ENCODE data around the gene HOTAIR.

HOTAIR gene

GRCh38 chr12:53953831-53954693 lies 20.7 kb downstream of the HOTAIR start:
- H4K91ac ChIP-seq (ENCODE audit: low read length): no peak overlapping the region
- peaks cover 99 to 100% of the 10 kb centered on the region in 2 experiments for H3K27me3 ChIP-seq (ENCODE audit: control insufficient read depth in 1 of 2, insufficient read depth in 1 of 2, low read length in 2 of 2)
- no peak overlapping the region for H2BK15ac ChIP-seq (ENCODE audit: low read depth, poor library complexity, severe bottlenecking)
- no peak overlapping the region for H3K18ac ChIP-seq (ENCODE audit: low read depth in 1 of 2, low read length in 2 of 2)
- no peak overlapping the region for H2BK5ac ChIP-seq (ENCODE audit: low read depth, low read length, poor library complexity, severe bottlenecking)
- no peak overlapping the region for H3K4me3 ChIP-seq (ENCODE audit: insufficient read depth in 1 of 2, low read depth in 1 of 2, low read length in 2 of 2)
- H3K27ac ChIP-seq (ENCODE audit: low read length, poor library complexity, severe bottlenecking): no peak overlapping the region
- H3K79me1 ChIP-seq (replicated peaks; ENCODE audit: low read length, poor library complexity, severe bottlenecking): no peaks in the 10 kb centered on the region
- no peak overlapping the region for H2AK5ac ChIP-seq (ENCODE audit: low read length, severe bottlenecking)
- H3K4me1 ChIP-seq (ENCODE audit: control insufficient read depth, insufficient read depth, low read depth, low read length): peaks cover 24% of the 10 kb centered on the region
- no peak overlapping the region for H2BK12ac ChIP-seq (ENCODE audit: low read length in 2 of 2)
- no peak overlapping the region for H3K4me2 ChIP-seq (ENCODE audit: low read length, poor library complexity, severe bottlenecking)
- DNase-seq: no peak
- no peak overlapping the region for H3K14ac ChIP-seq (ENCODE audit: low read length in 2 of 2)
- peaks cover 0 to 9% of the 10 kb centered on the region in 2 experiments for H3K36me3 ChIP-seq (ENCODE audit: control insufficient read depth in 1 of 2, insufficient read depth in 2 of 2, low read depth in 1 of 2, low read length in 2 of 2)
- H3K23ac ChIP-seq (ENCODE audit: low read length in 2 of 2): no peak overlapping the region
- H3K4ac ChIP-seq (ENCODE audit: low read depth in 1 of 2, low read length in 2 of 2): no peak overlapping the region
- H4K8ac ChIP-seq (ENCODE audit: low read length): no peak overlapping the region
- no peak overlapping the region for H3K9ac ChIP-seq (ENCODE audit: low read length)
- no peak overlapping the region for H2BK120ac ChIP-seq (ENCODE audit: low read depth, low read length)
- H2AFZ ChIP-seq (ENCODE audit: low read depth, low read length): no peak overlapping the region
- peaks cover 10% of the 10 kb centered on the region for H3K9me3 ChIP-seq (ENCODE audit: control insufficient read depth, low read length)
- 23% methylated on average over 7 of the region's 19 CpGs for WGBS

GRCh38 chr12:53952871-53953734 lies 21.7 kb downstream of the HOTAIR start:
- Histone ChIP-seq H3K4me1 (ENCODE audit: control insufficient read depth, insufficient read depth, low read depth, low read length) (peaks cover 24% of the 10 kb centered on the region), H2BK5ac (ENCODE audit: low read depth, low read length, poor library complexity, severe bottlenecking) (no peak overlapping the region), H3K9me3 (ENCODE audit: control insufficient read depth, low read length) (peaks cover 12% of the 10 kb centered on the region), H3K79me1 (replicated peaks; ENCODE audit: low read length, poor library complexity, severe bottlenecking) (no peaks in the 10 kb centered on the region), H3K23ac (ENCODE audit: low read length in 2 of 2) (no peak overlapping the region), H3K27ac (ENCODE audit: low read length, poor library complexity, severe bottlenecking) (no peak overlapping the region), H2BK15ac (ENCODE audit: low read depth, poor library complexity, severe bottlenecking) (no peak overlapping the region), H3K4ac (ENCODE audit: low read depth in 1 of 2, low read length in 2 of 2) (no peak overlapping the region), H3K36me3 (ENCODE audit: control insufficient read depth in 1 of 2, insufficient read depth in 2 of 2, low read depth in 1 of 2, low read length in 2 of 2) (peaks cover 0 to 9% of the 10 kb centered on the region in 2 experiments), H3K4me2 (ENCODE audit: low read length, poor library complexity, severe bottlenecking) (no peak overlapping the region), H4K8ac (ENCODE audit: low read length) (no peak overlapping the region), H3K18ac (ENCODE audit: low read depth in 1 of 2, low read length in 2 of 2) (no peak overlapping the region), H3K27me3 (ENCODE audit: control insufficient read depth in 1 of 2, insufficient read depth in 1 of 2, low read length in 2 of 2) (peaks cover 99 to 100% of the 10 kb centered on the region in 2 experiments), H3K4me3 (ENCODE audit: insufficient read depth in 1 of 2, low read depth in 1 of 2, low read length in 2 of 2) (no peak overlapping the region), H2AK5ac (ENCODE audit: low read length, severe bottlenecking) (no peak overlapping the region), H4K91ac (ENCODE audit: low read length) (no peak overlapping the region), H3K14ac (ENCODE audit: low read length in 2 of 2) (no peak overlapping the region), H2AFZ (ENCODE audit: low read depth, low read length) (no peak overlapping the region), H2BK120ac (ENCODE audit: low read depth, low read length) (no peak overlapping the region), H3K9ac (ENCODE audit: low read length) (no peak overlapping the region), H2BK12ac (ENCODE audit: low read length in 2 of 2) (no peak overlapping the region)
- WGBS: 9% methylated on average over 36 of the region's 38 CpGs
- no peak for DNase-seq

- no peak overlapping the region for H4K8ac ChIP-seq (ENCODE audit: low read length)
- H2AFZ ChIP-seq (ENCODE audit: low read depth, low read length): no peak overlapping the region
- WGBS: 12% methylated on average over 13 of the region's 13 CpGs
- peaks cover 0 to 9% of the 10 kb centered on the region in 2 experiments for H3K36me3 ChIP-seq (ENCODE audit: control insufficient read depth in 1 of 2, insufficient read depth in 2 of 2, low read depth in 1 of 2, low read length in 2 of 2)
- no peaks in the 10 kb centered on the region for H3K79me1 ChIP-seq (replicated peaks; ENCODE audit: low read length, poor library complexity, severe bottlenecking)
- H3K18ac ChIP-seq (ENCODE audit: low read depth in 1 of 2, low read length in 2 of 2): no peak overlapping the region
- H3K27ac ChIP-seq (ENCODE audit: low read length, poor library complexity, severe bottlenecking): no peak overlapping the region
- no peak overlapping the region for H3K4ac ChIP-seq (ENCODE audit: low read depth in 1 of 2, low read length in 2 of 2)
- H2BK12ac ChIP-seq (ENCODE audit: low read length in 2 of 2): no peak overlapping the region
- no peak for DNase-seq
- H3K4me1 ChIP-seq (ENCODE audit: control insufficient read depth, insufficient read depth, low read depth, low read length): peaks cover 24% of the 10 kb centered on the region
- no peak overlapping the region for H2BK5ac ChIP-seq (ENCODE audit: low read depth, low read length, poor library complexity, severe bottlenecking)
- no peak overlapping the region for H3K23ac ChIP-seq (ENCODE audit: low read length in 2 of 2)
- H3K4me3 ChIP-seq (ENCODE audit: insufficient read depth in 1 of 2, low read depth in 1 of 2, low read length in 2 of 2): peak overlapping the region in 1 of 2 experiments; percentile 20
- no peak overlapping the region for H3K9ac ChIP-seq (ENCODE audit: low read length)
- H3K14ac ChIP-seq (ENCODE audit: low read length in 2 of 2): no peak overlapping the region
- H3K4me2 ChIP-seq (ENCODE audit: low read length, poor library complexity, severe bottlenecking): no peak overlapping the region
- peaks cover 12% of the 10 kb centered on the region for H3K9me3 ChIP-seq (ENCODE audit: control insufficient read depth, low read length)
- no peak overlapping the region for H2BK120ac ChIP-seq (ENCODE audit: low read depth, low read length)
- no peak overlapping the region for H2BK15ac ChIP-seq (ENCODE audit: low read depth, poor library complexity, severe bottlenecking)
- H4K91ac ChIP-seq (ENCODE audit: low read length): no peak overlapping the region
- peaks cover 99 to 100% of the 10 kb centered on the region in 2 experiments for H3K27me3 ChIP-seq (ENCODE audit: control insufficient read depth in 1 of 2, insufficient read depth in 1 of 2, low read length in 2 of 2)
- no peak overlapping the region for H2AK5ac ChIP-seq (ENCODE audit: low read length, severe bottlenecking)
These were observed 22.4 kb downstream of the HOTAIR start for GRCh38 chr12:53952335-53952694.

Measured in mesenchymal stem cell (in vitro differentiated cells and primary cell).